ENCODE data around the gene ZDHHC11.

DNA sequence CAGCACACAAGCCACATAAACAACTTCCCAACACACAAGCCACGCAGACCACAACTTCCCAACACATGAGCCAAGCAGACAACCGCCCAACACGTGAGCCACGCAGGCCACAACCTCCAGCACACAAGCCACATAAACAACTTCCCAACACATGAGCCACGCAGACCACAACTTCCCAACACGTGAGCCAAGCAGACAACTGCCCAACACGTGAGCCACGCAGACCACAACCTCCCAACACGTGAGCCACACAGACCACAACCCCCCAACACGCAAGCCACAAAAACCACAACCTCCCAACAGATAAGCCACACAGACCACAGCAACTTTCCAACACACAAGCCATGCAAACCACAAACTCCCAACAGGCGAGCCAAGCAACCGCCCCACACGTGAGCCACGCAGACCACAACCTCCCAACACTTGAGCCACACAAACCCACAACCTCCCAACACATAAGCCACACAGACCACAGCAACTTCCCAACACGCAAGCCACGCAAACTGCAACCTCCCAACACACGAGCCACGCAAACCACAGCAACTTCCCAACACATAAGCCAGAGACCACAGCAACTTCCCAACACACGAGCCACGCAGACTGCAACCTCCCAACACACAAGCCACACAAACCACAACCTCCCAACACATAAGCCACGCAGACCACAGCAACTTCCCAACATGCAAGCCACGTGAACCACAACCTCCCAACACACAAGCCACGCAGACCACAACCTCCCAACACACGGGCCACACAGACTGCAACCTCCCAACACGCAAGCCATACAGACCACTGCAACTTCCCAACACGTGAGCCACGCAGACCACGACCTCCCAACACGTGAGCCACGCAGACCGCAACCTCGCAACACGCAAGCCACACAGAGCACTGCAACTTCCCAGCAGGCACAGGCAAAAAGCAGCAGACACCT is 31.7 kb upstream of the ZDHHC11 start:
- TF ChIP-seq CTCF (IDR thresholded peaks at IDR 0.05) = no peak
- TF ChIP-seq POLR2A (IDR thresholded peaks at IDR 0.05) = no peak
